ENCODE results near the gene PAK4. TPM values are rescaled to one million over a fixed set of nuclear protein-coding genes. Genes with fewer than 3 reads are reported as not detected.

The PAK4 gene
- total RNA-seq, 3 donors from 2014 or later: 3.5 to 12.0 (median 10.2) TPM

GRCh38 chr19:39122934-39123731 is 2.5 kb upstream of the PAK4 start:
- intact Hi-C loops (cut with DNase I; ENCODE audit: low total_unique reads): loop anchor here (5.0 to 10.0 kb wide), 2 partner anchors 176 to 202 kb away; partner anchors contain the start of gene LRFN1

DNA sequence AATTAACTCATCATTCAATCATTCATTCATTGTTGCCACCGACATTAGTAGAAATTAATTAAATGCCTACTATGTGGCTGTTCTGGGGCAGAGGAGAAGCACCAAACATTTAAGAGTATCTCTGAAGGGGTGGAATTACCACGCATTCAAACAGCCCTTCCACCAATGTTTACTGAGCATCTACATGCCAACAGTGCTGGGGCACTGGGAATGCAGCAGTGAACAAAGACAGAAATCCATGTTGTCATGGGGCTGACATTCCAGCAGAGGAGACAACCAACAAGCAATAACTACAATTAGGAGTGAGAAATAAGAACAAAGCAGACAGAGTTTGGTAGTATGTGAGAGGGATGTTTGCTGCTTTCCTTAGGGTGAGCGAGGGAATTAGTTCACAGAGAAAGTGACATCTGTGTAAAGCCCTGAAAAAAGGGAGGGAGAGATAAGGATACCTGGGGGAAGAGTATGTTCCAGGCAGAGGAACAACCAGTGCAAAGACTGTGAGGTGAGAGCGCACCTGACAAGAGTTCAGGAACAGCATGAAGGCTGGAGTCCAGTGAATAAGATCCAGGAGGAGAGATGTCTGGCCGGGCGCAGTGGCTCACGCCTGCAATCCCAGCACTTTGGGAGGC is 1.3 kb upstream of the PAK4 start:
- no peak for DNase-seq (ENCODE audit: low spot score in 2 of 2)
- no peaks in the 10 kb centered on the region for H3K27me3 ChIP-seq
- H3K4me3 ChIP-seq: no peak overlapping the region
- H3K27ac ChIP-seq: no peak overlapping the region
- intact Hi-C loops (cut with DNase I; ENCODE audit: low total_unique reads): loop anchor here (5.0 to 10.0 kb wide), 2 partner anchors 177 to 201 kb away; partner anchors contain the start of gene LRFN1
- H3K4me1 ChIP-seq: peaks cover 9 to 26% of the 10 kb centered on the region in 2 donors
- no peaks in the 10 kb centered on the region for H3K36me3 ChIP-seq
- TF ChIP-seq, protein P1, sequence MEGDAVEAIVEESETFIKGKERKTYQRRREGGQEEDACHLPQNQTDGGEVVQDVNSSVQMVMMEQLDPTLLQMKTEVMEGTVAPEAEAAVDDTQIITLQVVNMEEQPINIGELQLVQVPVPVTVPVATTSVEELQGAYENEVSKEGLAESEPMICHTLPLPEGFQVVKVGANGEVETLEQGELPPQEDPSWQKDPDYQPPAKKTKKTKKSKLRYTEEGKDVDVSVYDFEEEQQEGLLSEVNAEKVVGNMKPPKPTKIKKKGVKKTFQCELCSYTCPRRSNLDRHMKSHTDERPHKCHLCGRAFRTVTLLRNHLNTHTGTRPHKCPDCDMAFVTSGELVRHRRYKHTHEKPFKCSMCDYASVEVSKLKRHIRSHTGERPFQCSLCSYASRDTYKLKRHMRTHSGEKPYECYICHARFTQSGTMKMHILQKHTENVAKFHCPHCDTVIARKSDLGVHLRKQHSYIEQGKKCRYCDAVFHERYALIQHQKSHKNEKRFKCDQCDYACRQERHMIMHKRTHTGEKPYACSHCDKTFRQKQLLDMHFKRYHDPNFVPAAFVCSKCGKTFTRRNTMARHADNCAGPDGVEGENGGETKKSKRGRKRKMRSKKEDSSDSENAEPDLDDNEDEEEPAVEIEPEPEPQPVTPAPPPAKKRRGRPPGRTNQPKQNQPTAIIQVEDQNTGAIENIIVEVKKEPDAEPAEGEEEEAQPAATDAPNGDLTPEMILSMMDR (IDR thresholded peaks at IDR 0.05): no peak
- TF ChIP-seq POLR2AphosphoS5 (IDR thresholded peaks at IDR 0.05): no peak
- no peak for TF ChIP-seq POLR2A (IDR thresholded peaks at IDR 0.05)
- H3K9me3 ChIP-seq: no peaks in the 10 kb centered on the region

More at GRCh38 chr19:39122934-39123731, 2.5 kb upstream of the PAK4 start:
- Histone ChIP-seq H3K4me1 (peaks cover 4 to 15% of the 10 kb centered on the region in 2 donors), H3K4me3 (no peak overlapping the region), H3K27me3 (no peaks in the 10 kb centered on the region), H3K36me3 (no peaks in the 10 kb centered on the region), H3K27ac (no peak overlapping the region), H3K9me3 (no peaks in the 10 kb centered on the region)
- TF ChIP-seq POLR2A (IDR thresholded peaks at IDR 0.05) (no peak), POLR2AphosphoS5 (IDR thresholded peaks at IDR 0.05) (no peak)
- TF ChIP-seq, protein P1 (IDR thresholded peaks at IDR 0.05): no peak
- DNase-seq (ENCODE audit: low spot score in 2 of 2): no peak

- Histone ChIP-seq H3K27me3 (no peaks in the 10 kb centered on the region), H3K4me1 (peaks cover 12 to 35% of the 10 kb centered on the region in 2 donors), H3K9me3 (no peaks in the 10 kb centered on the region), H3K27ac (peak overlapping the region; percentile 90 to 93), H3K36me3 (no peaks in the 10 kb centered on the region), H3K4me3 (peak overlapping the region; percentile 80 to 95 (median 91))
- TF ChIP-seq, protein P1 (IDR thresholded peaks at IDR 0.05): peak in 1 of 3 donors; percentile 12
- no peak for TF ChIP-seq POLR2A (IDR thresholded peaks at IDR 0.05)
- DNase-seq (ENCODE audit: low spot score in 2 of 2): no peak
- intact Hi-C loops (cut with DNase I; ENCODE audit: low total_unique reads): loop anchor here (10.0 kb wide), 1 partner anchor 200 kb away; the partner anchor contains the start of gene LRFN1
Observed at GRCh38 chr19:39125199-39125553, 410 bp upstream of the PAK4 start.

DNA sequence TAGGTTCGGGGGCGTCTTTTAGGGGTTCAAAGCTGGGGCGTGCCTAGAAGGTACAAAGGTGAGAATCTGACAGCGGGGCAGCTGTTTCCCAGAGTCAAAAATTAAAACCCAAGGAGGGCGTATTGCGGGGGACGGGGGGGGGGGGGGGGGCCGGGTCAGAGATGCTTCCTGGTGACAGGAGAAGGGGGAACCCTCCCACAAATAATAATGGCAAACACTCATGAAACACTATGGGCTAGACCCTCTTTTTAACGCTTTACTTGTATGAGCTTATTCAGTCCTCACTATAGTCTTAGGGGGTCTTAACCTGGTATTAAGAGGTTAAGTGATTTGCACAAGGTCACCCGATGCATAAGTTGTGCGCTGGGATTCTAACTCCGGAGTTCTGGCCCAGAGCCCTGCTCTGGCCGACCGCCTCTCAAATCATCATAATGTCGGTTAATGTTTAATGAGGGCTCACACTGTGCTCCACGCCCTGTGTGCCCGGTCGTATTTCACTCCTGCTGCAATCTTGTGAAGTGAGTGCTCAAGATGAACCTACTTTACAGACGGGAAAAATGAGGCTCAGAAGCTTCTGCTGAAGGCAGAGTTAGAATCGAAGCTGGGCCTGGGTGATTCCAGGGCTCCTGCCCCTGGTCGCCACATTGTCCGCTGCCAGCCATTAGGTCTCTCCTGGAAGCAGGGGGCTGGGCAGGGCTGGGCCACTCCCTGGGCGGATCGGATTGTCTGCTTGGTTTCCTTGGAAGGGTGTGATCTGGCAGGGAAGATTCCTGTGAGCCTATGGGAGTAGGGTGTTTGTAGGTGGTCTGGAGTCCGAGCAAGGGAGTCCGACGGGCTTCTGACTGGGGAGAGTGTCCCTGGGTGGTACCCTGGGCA is 964 bp downstream of the PAK4 start:
- TF ChIP-seq POLR2A (IDR thresholded peaks at IDR 0.05) (no peak), POLR2AphosphoS5 (IDR thresholded peaks at IDR 0.05) (no peak)
- TF ChIP-seq, protein P1 (IDR thresholded peaks at IDR 0.05): no peak
- intact Hi-C loops (cut with DNase I; ENCODE audit: low total_unique reads): loop anchor here (10.0 kb wide), 1 partner anchor 198 kb away; the partner anchor contains the start of gene LRFN1
- Histone ChIP-seq H3K4me3 (peak overlapping the region; percentile 80 to 95 (median 91)), H3K9me3 (no peaks in the 10 kb centered on the region), H3K36me3 (no peaks in the 10 kb centered on the region), H3K27me3 (no peaks in the 10 kb centered on the region), H3K27ac (peak overlapping the region; percentile 90 to 93), H3K4me1 (peaks cover 22 to 45% of the 10 kb centered on the region in 2 donors)
- no peak for DNase-seq (ENCODE audit: low spot score in 2 of 2)
